Ovary (tissue), 9 donors: Measurements from ENCODE around the gene MDN1. TPM values are rescaled to one million over a fixed set of nuclear protein-coding genes. Genes with fewer than 3 reads are reported as not detected.

ENCODE experiments used
- DNase-seq, 5 donors: peaks; one replicate each; pipeline ENCODE4 v3.0.0-alpha.2; 2019 to 2020
- H3K27ac ChIP-seq, 2 donors: fragments of 200-600 bp; one replicate each; pipeline versions ENCODE4 v1.5.1 to v1.8.0; 2019 to 2022
- H3K27me3 ChIP-seq: fragments of 200-600 bp; one replicate; pipeline ENCODE4 v1.8.0; 2022
- H3K36me3 ChIP-seq: fragments of 200-600 bp; sonication (generic); one replicate; pipeline ENCODE4 v1.5.1; 2019
- H3K4me1 ChIP-seq: one replicate; pipeline ENCODE4 v1.8.1; 2013; ENCODE audit warnings: mild to moderate bottlenecking, moderate library complexity; ENCODE audit not compliant: insufficient read depth
- H3K4me3 ChIP-seq: fragments of 200-600 bp; sonication (generic); one replicate; pipeline ENCODE4 v1.5.1; 2017
- H3K9me3 ChIP-seq, 2 donors: fragments of 200-600 bp in 1 of 2; sonication (generic) in 1 of 2; one replicate each; pipeline versions ENCODE4 v1.5.1 to v1.8.1; 2013 to 2019; ENCODE audit warnings: mild to moderate bottlenecking in 1 of 2, moderate library complexity in 1 of 2
- EP300 ChIP-seq: sonication (generic); formaldehyde crosslinking; IDR thresholded peaks from one replicate; pipeline ENCODE4 v1.6.1; 2017; ENCODE audit warnings: antibody characterized with exemption
- POLR2A ChIP-seq: fragments of 450-650 bp; IDR thresholded peaks from one replicate; pipeline ENCODE4 v1.6.1; 2017; ENCODE audit warnings: antibody characterized with exemption, mild to moderate bottlenecking, moderate library complexity
- WGBS, 3 donors: extraction: QIAGEN DNeasy Blood & Tissue Kit in 1 of 3; methylation state at CpG; one replicate each; pipeline versions ENCODE4 v1.1.5 to v1.1.7; 2013 to 2017; 5-methylcytosine and 5-hydroxymethylcytosine counted together
- intact Hi-C, 4 donors: fragments of 100-400 bp; cut with DNase I; formaldehyde crosslinking; loops; one replicate each; pipeline versions ENCODE4 v1.11.0 to v1.15.1; 2022 to 2023
- polyA plus RNA-seq, 2 donors: library from polyadenylated mRNA; stranded (reverse); fragments of 200-250 nt in 1 of 2; fragments of 350-450 nt in 1 of 2; fragmentation: Illumina TruSeq in 1 of 2; extraction: RNeasy Lipid Tissue Mini Kit (QIAGEN cat#74804) in 1 of 2; gene quantifications; one replicate each; pipeline ENCODE4 v1.2.3, GENCODE V29; 2013 to 2014
- total RNA-seq, 7 donors: library from RNA; depleted of rRNA in 2 of 7; stranded (reverse); fragments of >200 nt in 2 of 7; fragmentation: NEBNext Ultra II Directional in 3 of 7; extraction: Animal tissue kit (Norgen Biotek cat#: 25700) in 3 of 7; gene quantifications; one replicate each; pipeline versions ENCODE4 v1.1.0 to v1.2.4, GENCODE V29; 2016 to 2023
- TF ChIP-seq, protein P1 (sequence below), 3 donors: fragments of 450-650 bp in 2 of 3; fragments of 200-600 bp in 1 of 3; IDR thresholded peaks; one replicate each; pipeline versions ENCODE4 v1.5.1 to v1.8.0; 2016 to 2022; ENCODE audit warnings: antibody characterized with exemption in 3 of 3, mild to moderate bottlenecking in 1 of 3
- donor health status: DM: no; HTN: no; CAD: no; lungs with moderate emphysema.
- donor health status: DM: no; HTN: no; CAD: no.
- donor health status: Bipolar disorder and iron deficiency.
- donor health status: DM: yes; HTN: yes; CAD: no.
- donor health status: DM: no; HTN: no; CAD: no.
- donor health status: DM: yes; HTN: yes; CAD: no.

Gene MDN1
- total and polyA plus RNA-seq, 9 donors: 11.9 to 51.5 (median 32.3) TPM

DNA sequence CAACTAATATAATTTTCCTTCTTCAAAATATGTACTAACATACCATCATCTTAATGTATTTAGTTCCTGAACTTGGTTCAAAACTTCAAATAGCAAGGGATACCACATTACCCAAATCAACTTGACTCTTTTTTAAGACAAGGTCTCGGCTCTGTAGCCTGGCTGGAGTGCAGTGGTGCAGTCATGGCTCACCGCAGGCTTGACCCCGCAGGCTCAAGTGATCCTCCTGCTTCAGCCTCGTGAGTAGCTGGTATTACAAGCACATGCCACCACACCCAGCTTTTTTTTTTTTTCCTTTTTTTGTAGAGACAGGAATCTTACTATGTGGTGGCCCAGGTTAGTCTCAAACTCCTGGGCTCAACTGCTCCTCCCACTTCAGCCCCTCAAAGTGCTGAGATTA, 125.2 kb downstream of the MDN1 start:
- TF ChIP-seq, protein P1, sequence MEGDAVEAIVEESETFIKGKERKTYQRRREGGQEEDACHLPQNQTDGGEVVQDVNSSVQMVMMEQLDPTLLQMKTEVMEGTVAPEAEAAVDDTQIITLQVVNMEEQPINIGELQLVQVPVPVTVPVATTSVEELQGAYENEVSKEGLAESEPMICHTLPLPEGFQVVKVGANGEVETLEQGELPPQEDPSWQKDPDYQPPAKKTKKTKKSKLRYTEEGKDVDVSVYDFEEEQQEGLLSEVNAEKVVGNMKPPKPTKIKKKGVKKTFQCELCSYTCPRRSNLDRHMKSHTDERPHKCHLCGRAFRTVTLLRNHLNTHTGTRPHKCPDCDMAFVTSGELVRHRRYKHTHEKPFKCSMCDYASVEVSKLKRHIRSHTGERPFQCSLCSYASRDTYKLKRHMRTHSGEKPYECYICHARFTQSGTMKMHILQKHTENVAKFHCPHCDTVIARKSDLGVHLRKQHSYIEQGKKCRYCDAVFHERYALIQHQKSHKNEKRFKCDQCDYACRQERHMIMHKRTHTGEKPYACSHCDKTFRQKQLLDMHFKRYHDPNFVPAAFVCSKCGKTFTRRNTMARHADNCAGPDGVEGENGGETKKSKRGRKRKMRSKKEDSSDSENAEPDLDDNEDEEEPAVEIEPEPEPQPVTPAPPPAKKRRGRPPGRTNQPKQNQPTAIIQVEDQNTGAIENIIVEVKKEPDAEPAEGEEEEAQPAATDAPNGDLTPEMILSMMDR (IDR thresholded peaks at IDR 0.05): no peak
- TF ChIP-seq POLR2A: no peak
- no peak for TF ChIP-seq EP300
- WGBS, 3 donors: 92 to 97% (median 95%) methylated on average over 4 of the region's 4 CpGs
- Histone ChIP-seq H3K9me3 (no peaks in the 10 kb centered on the region), H3K4me3 (no peak overlapping the region), H3K27ac (no peak overlapping the region), H3K27me3 (no peaks in the 10 kb centered on the region), H3K4me1 (no peaks in the 10 kb centered on the region), H3K36me3 (no peaks in the 10 kb centered on the region)
- intact Hi-C loops: no loop called here
- DNase-seq: no peak

GRCh38 chr6:89693207-89693606, 126.4 kb downstream of the MDN1 start:
- no peak for DNase-seq
- 91 to 96% (median 94%) methylated on average over 2 of the region's 2 CpGs for WGBS, 3 donors

GRCh38 chr6:89692256-89692655, 127.3 kb downstream of the MDN1 start:
- H3K36me3 ChIP-seq: no peaks in the 10 kb centered on the region
- no peak overlapping the region for H3K4me3 ChIP-seq
- H3K27me3 ChIP-seq: no peaks in the 10 kb centered on the region
- intact Hi-C loops: no loop called here
- H3K27ac ChIP-seq: no peak overlapping the region
- no peaks in the 10 kb centered on the region for H3K9me3 ChIP-seq
- 82 to 87% (median 85%) methylated on average over 9 of the region's 9 CpGs for WGBS, 3 donors
- no peak for DNase-seq
- TF ChIP-seq POLR2A (no peak), EP300 (no peak)
- TF ChIP-seq, protein P1 (IDR thresholded peaks at IDR 0.05): no peak
- no peaks in the 10 kb centered on the region for H3K4me1 ChIP-seq

More at GRCh38 chr6:89693207-89693606, 126.4 kb downstream of the MDN1 start:
- intact Hi-C loops: no loop called here
- no peaks in the 10 kb centered on the region for H3K4me1 ChIP-seq
- no peaks in the 10 kb centered on the region for H3K36me3 ChIP-seq
- H3K4me3 ChIP-seq: no peak overlapping the region
- no peak overlapping the region for H3K27ac ChIP-seq
- TF ChIP-seq POLR2A (no peak), EP300 (no peak)
- TF ChIP-seq, protein P1 (IDR thresholded peaks at IDR 0.05): no peak
- no peaks in the 10 kb centered on the region for H3K27me3 ChIP-seq
- no peaks in the 10 kb centered on the region for H3K9me3 ChIP-seq

DNA sequence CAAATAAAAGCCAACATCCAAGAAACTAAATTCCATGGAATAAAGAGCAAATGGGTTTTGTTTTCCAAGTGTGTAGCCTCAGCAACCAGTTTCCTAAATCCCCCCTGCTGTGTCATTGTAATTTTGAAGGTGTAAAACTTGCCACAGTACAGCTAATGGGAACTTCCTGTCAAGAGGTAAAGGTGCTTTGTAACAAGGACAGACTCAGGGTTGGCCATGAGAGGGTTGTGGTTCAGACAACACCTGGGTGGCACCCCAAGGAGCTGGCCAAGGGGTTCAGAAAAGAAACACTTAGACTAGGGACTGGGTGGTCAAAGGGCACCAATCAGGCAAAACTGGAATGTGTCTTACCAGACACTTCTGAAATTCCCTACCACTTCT, 128.7 kb downstream of the MDN1 start:
- intact Hi-C loops: no loop called here
- H3K36me3 ChIP-seq: no peaks in the 10 kb centered on the region
- no peak for TF ChIP-seq EP300
- no peak for TF ChIP-seq POLR2A
- TF ChIP-seq, protein P1 (IDR thresholded peaks at IDR 0.05): no peak
- H3K4me3 ChIP-seq: no peak overlapping the region
- no peak for DNase-seq
- no peak overlapping the region for H3K27ac ChIP-seq
- H3K4me1 ChIP-seq: no peaks in the 10 kb centered on the region
- H3K27me3 ChIP-seq: no peaks in the 10 kb centered on the region
- H3K9me3 ChIP-seq: no peaks in the 10 kb centered on the region

DNA sequence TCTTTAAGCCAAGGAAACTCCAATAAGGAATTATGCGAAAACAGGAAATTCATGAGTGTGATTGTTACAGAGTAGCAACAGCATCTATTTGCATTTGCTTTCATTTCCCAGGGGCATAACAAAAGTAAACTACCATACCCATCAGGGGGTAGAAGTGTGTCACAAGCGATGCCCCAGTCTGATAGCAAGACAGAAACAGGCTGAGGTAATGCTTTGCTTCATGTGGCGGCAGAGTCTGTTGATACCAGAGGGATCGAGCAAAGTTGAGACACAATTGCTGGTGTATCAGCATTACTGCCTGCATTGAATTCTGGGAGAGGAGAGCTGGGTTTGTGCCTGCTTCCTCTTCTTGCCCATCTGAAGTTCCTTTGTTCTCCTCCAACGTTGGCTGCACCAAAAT, 129.9 kb downstream of the MDN1 start:
- intact Hi-C loops: no loop called here
- Histone ChIP-seq H3K27ac (no peak overlapping the region), H3K27me3 (no peaks in the 10 kb centered on the region), H3K36me3 (no peaks in the 10 kb centered on the region), H3K4me3 (no peak overlapping the region), H3K4me1 (no peaks in the 10 kb centered on the region), H3K9me3 (no peaks in the 10 kb centered on the region)
- TF ChIP-seq POLR2A (no peak), EP300 (no peak)
- TF ChIP-seq, protein P1 (IDR thresholded peaks at IDR 0.05): no peak
- 72 to 76% (median 76%) methylated on average over 5 of the region's 5 CpGs for whole genome bisulfite sequencing, 3 donors
- no peak for DNase-seq
